Gastroesophageal sphincter (tissue), 4 donors: ENCODE data around the gene SIPA1L3. TPM values are rescaled to one million over a fixed set of nuclear protein-coding genes. Genes with fewer than 3 reads are reported as not detected.
A peak's percentile ranks its signal among the peaks of the same experiment; 100 is the strongest.

Experiments
- ATAC-seq: fragments of 150-250 bp; one replicate; pipeline ENCODE4 v1.9.1; 2016; ENCODE audit warnings: mild to moderate bottlenecking, moderate library complexity
- H3K27ac ChIP-seq, 4 donors: fragments of 200-600 bp; sonication (generic) in 3 of 4; 1 replicate in 3 of 4; 2 replicates in 1 of 4; pipeline ENCODE4 v1.5.1; 2016 to 2019
- H3K27me3 ChIP-seq: fragments of 200-600 bp; sonication (generic); one replicate; pipeline ENCODE4 v1.5.1; 2019
- H3K36me3 ChIP-seq, 2 donors: fragments of 200-600 bp; sonication (generic); one replicate each; pipeline ENCODE4 v1.5.1; 2019; ENCODE audit warnings: control low read depth in 1 of 2
- H3K4me1 ChIP-seq, 3 donors: fragments of 200-600 bp; sonication (generic); 1 replicate in 2 of 3; 2 replicates in 1 of 3; pipeline ENCODE4 v1.5.1; 2016 to 2019; ENCODE audit warnings: control low read depth in 2 of 3
- H3K4me3 ChIP-seq, 2 donors: fragments of 200-600 bp; sonication (generic); one replicate each; pipeline ENCODE4 v1.5.1; 2019; ENCODE audit warnings: mild to moderate bottlenecking in 1 of 2, moderate library complexity in 1 of 2
- H3K9me3 ChIP-seq, 3 donors: fragments of 200-600 bp; sonication (generic); one replicate each; pipeline ENCODE4 v1.5.1; 2017 to 2019; ENCODE audit warnings: control low read depth in 2 of 3
- EP300 ChIP-seq: sonication (generic); formaldehyde crosslinking; IDR thresholded peaks from one replicate; pipeline ENCODE4 v1.6.1; 2017; ENCODE audit warnings: antibody characterized with exemption, mild to moderate bottlenecking
- POLR2A ChIP-seq, 2 donors: fragments of 450-650 bp; IDR thresholded peaks; one replicate each; pipeline ENCODE4 v1.6.1; 2017; ENCODE audit warnings: antibody characterized with exemption in 2 of 2, mild to moderate bottlenecking in 2 of 2, moderate library complexity in 1 of 2
- POLR2AphosphoS5 ChIP-seq: sonication (generic); formaldehyde crosslinking; IDR thresholded peaks from one replicate; pipeline ENCODE4 v1.6.1; 2017; ENCODE audit warnings: antibody characterized with exemption
- WGBS, 2 donors: methylation state at CpG; one replicate each; pipeline ENCODE4 v1.1.5; 2018; ENCODE audit warnings: low coverage in 1 of 2; 5-methylcytosine and 5-hydroxymethylcytosine counted together
- total RNA-seq, 4 donors: library from RNA; depleted of rRNA; stranded (reverse); fragments of >200 nt; gene quantifications; one replicate each; pipeline ENCODE4 v1.1.0, GENCODE V29; 2016
- TF ChIP-seq, protein P1 (sequence below), 4 experiments: fragments of 200-600 bp in 2 of 4; fragments of 450-650 bp in 2 of 4; sonication (generic) in 1 of 4; IDR thresholded peaks; one replicate each; pipeline ENCODE4 v1.5.1; 2017 to 2019; ENCODE audit warnings: antibody characterized with exemption in 4 of 4, mild to moderate bottlenecking in 2 of 4, moderate library complexity in 2 of 4

The SIPA1L3 gene
- total RNA-seq, 4 donors from 2014 or later = 5.9 to 20.2 (median 11.8) TPM

GRCh38 chr19:38132781-38133180 lies 225.8 kb downstream of the SIPA1L3 start:
- 97% methylated on average over 5 of the region's 6 CpGs; no CpG with 5 or more reads in 1 of the 2 donors for WGBS, 2 donors
- Histone ChIP-seq H3K4me1 (no peaks in the 10 kb centered on the region), H3K36me3 (peaks cover 0 to 39% of the 10 kb centered on the region in 2 donors), H3K9me3 (no peaks in the 10 kb centered on the region), H3K27me3 (no peaks in the 10 kb centered on the region), H3K4me3 (no peak overlapping the region), H3K27ac (no peak overlapping the region)
- ATAC-seq = no peak
- TF ChIP-seq POLR2A (IDR thresholded peaks at IDR 0.05) = no peak
- TF ChIP-seq POLR2AphosphoS5 = no peak
- TF ChIP-seq, protein P1, sequence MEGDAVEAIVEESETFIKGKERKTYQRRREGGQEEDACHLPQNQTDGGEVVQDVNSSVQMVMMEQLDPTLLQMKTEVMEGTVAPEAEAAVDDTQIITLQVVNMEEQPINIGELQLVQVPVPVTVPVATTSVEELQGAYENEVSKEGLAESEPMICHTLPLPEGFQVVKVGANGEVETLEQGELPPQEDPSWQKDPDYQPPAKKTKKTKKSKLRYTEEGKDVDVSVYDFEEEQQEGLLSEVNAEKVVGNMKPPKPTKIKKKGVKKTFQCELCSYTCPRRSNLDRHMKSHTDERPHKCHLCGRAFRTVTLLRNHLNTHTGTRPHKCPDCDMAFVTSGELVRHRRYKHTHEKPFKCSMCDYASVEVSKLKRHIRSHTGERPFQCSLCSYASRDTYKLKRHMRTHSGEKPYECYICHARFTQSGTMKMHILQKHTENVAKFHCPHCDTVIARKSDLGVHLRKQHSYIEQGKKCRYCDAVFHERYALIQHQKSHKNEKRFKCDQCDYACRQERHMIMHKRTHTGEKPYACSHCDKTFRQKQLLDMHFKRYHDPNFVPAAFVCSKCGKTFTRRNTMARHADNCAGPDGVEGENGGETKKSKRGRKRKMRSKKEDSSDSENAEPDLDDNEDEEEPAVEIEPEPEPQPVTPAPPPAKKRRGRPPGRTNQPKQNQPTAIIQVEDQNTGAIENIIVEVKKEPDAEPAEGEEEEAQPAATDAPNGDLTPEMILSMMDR (IDR thresholded peaks at IDR 0.05) = no peak
- TF ChIP-seq EP300 = no peak

- WGBS, 2 donors = 79 to 84% methylated on average over 2 to 3 of the region's 3 CpGs
- TF ChIP-seq, protein P1 (IDR thresholded peaks at IDR 0.05) = no peak
- TF ChIP-seq EP300 (no peak), POLR2AphosphoS5 (no peak), POLR2A (IDR thresholded peaks at IDR 0.05) (no peak)
- no peaks in the 10 kb centered on the region for H3K9me3 ChIP-seq
These were observed 226.3 kb downstream of the SIPA1L3 start for GRCh38 chr19:38133319-38133718.

GRCh38 chr19:38134540-38135149 lies 227.6 kb downstream of the SIPA1L3 start:
- Histone ChIP-seq H3K9me3 (no peaks in the 10 kb centered on the region), H3K4me1 (no peaks in the 10 kb centered on the region), H3K27ac (no peak overlapping the region), H3K4me3 (no peak overlapping the region), H3K27me3 (no peaks in the 10 kb centered on the region), H3K36me3 (peaks cover 0 to 43% of the 10 kb centered on the region in 2 donors)
- WGBS, 2 donors = 67% methylated on average over 7 to 10 of the region's 14 CpGs
- TF ChIP-seq, protein P1 (IDR thresholded peaks at IDR 0.05) = peak in 1 of 4 experiments; percentile 41
- TF ChIP-seq POLR2A (IDR thresholded peaks at IDR 0.05) = no peak
- ATAC-seq = no peak

More at GRCh38 chr19:38133319-38133718, 226.3 kb downstream of the SIPA1L3 start:
- Histone ChIP-seq H3K27ac (no peak overlapping the region), H3K4me1 (no peaks in the 10 kb centered on the region), H3K36me3 (peaks cover 0 to 39% of the 10 kb centered on the region in 2 donors), H3K4me3 (no peak overlapping the region), H3K27me3 (no peaks in the 10 kb centered on the region)
- no peak for ATAC-seq

GRCh38 chr19:38135150-38135998 lies 228.4 kb downstream of the SIPA1L3 start:
- Histone ChIP-seq H3K36me3 (peaks cover 0 to 39% of the 10 kb centered on the region in 2 donors), H3K27me3 (no peaks in the 10 kb centered on the region), H3K9me3 (no peaks in the 10 kb centered on the region), H3K4me1 (no peaks in the 10 kb centered on the region), H3K4me3 (no peak overlapping the region), H3K27ac (no peak overlapping the region)
- 70 to 86% methylated on average over 8 to 10 of the region's 21 CpGs for WGBS, 2 donors
- no peak for ATAC-seq
- TF ChIP-seq, protein P1 (IDR thresholded peaks at IDR 0.05) = no peak
- no peak for TF ChIP-seq POLR2AphosphoS5
- TF ChIP-seq POLR2A (IDR thresholded peaks at IDR 0.05) = no peak
- TF ChIP-seq EP300 = no peak
